HepG2 (cell line): ENCODE results near the gene PIK3IP1. TPM values are rescaled to one million over a fixed set of nuclear protein-coding genes. Genes with fewer than 3 reads are reported as not detected.

Experiments used
- ARHGAP35 ChIP-seq: sonication (generic); formaldehyde crosslinking; IDR thresholded peaks from 2 replicates; pipeline ENCODE4 v1.9.0; 2022; ENCODE audit warnings: mild to moderate bottlenecking, inconsistent platforms, moderate library complexity, missing genetic modification reagents, borderline replicate concordance
- FOXA3 ChIP-seq: IDR thresholded peaks from 2 replicates; pipeline ENCODE4 v1.6.1; 2016; ENCODE audit warnings: missing genetic modification reagents, missing compliant biosample characterization
- MLXIP ChIP-seq: sonication (generic); formaldehyde crosslinking; IDR thresholded peaks from 2 replicates; pipeline ENCODE4 v1.9.0; 2021; ENCODE audit warnings: missing genetic modification reagents, borderline replicate concordance
- PAF1 ChIP-seq: IDR thresholded peaks from 2 replicates; pipeline ENCODE4 v1.6.1; 2016; ENCODE audit warnings: missing genetic modification reagents, missing compliant biosample characterization
- POLR2G ChIP-seq: fragments of 200-400 bp; formaldehyde crosslinking; IDR thresholded peaks from 2 replicates; pipeline ENCODE4 v1.6.1; 2018; ENCODE audit warnings: mild to moderate bottlenecking, low read depth, low read length, moderate library complexity
- PRMT3 ChIP-seq: sonication (generic); formaldehyde crosslinking; IDR thresholded peaks from 2 replicates; pipeline ENCODE4 v1.8.1; 2022; ENCODE audit warnings: low read depth, mild to moderate bottlenecking, moderate library complexity, missing genetic modification reagents, borderline replicate concordance
- RBM22 ChIP-seq: fragments of 200-400 bp; formaldehyde crosslinking; optimal IDR thresholded peaks from 2 replicates; pipeline ENCODE3; 2017; ENCODE audit warnings: mild to moderate bottlenecking, low read length, moderate library complexity
- SAFB2 ChIP-seq: sonication (generic); formaldehyde crosslinking; IDR thresholded peaks from 2 replicates; pipeline ENCODE4 v1.5.1; 2020; ENCODE audit warnings: missing genetic modification reagents, low read depth, mild to moderate bottlenecking, borderline replicate concordance
- TBX3 ChIP-seq: fragments of 450-650 bp; IDR thresholded peaks from 2 replicates; pipeline ENCODE4 v1.6.1; 2017; ENCODE audit warnings: antibody characterized with exemption, mild to moderate bottlenecking, inconsistent platforms, borderline replicate concordance
- TCF7L2 ChIP-seq: IDR thresholded peaks from 2 replicates; pipeline ENCODE4 v1.6.1; 2011; ENCODE audit warnings: mild to moderate bottlenecking, low read depth, low read length, moderate library complexity
- ZNF124 ChIP-seq: sonication (generic); formaldehyde crosslinking; IDR thresholded peaks from 2 replicates; pipeline ENCODE4 v1.4.0; 2020; ENCODE audit warnings: missing genetic modification reagents
- ZSCAN30 ChIP-seq: sonication (generic); formaldehyde crosslinking; IDR thresholded peaks from 2 replicates; pipeline ENCODE4 v1.5.0; 2020; ENCODE audit warnings: mild to moderate bottlenecking, missing genetic modification reagents
- polyA plus RNA-seq, 8 experiments: library from polyadenylated mRNA; depleted of rRNA in 3 of 8; stranded (reverse) in 7 of 8; unstranded in 1 of 8; fragments of >200 nt; fragmentation: Illumina TruSeq in 4 of 8; extraction: Trizol in 4 of 8; gene quantifications; 2 replicates each; pipeline versions ENCODE4 v1.2.1 to v1.2.3, GENCODE V29; 2011 to 2016; ENCODE audit warnings: low read depth in 4 of 8, missing spikeins in 1 of 8, mixed read lengths in 1 of 8; ENCODE audit not compliant: insufficient read depth in 1 of 8
- total RNA-seq, 5 experiments: library from RNA; depleted of rRNA; stranded (reverse); fragments of >200 nt; fragmentation: Illumina TruSeq; extraction: Trizol; gene quantifications; 2 replicates each; pipeline ENCODE4 v1.2.3, GENCODE V29; 2016; ENCODE audit warnings: low read depth in 1 of 5
- TF ChIP-seq, protein P1 (sequence below): IDR thresholded peaks from 2 replicates; pipeline ENCODE4 v1.6.1; 2016; ENCODE audit warnings: low read depth, control low read depth
- TF ChIP-seq, protein P2 (sequence below): sonication (generic); formaldehyde crosslinking; IDR thresholded peaks from 2 replicates; pipeline ENCODE4 v1.4.0; 2020; ENCODE audit warnings: mild to moderate bottlenecking, missing genetic modification reagents
- TF ChIP-seq, protein P3 (sequence below), 2 experiments: sonication (generic) in 1 of 2; formaldehyde crosslinking in 1 of 2; IDR thresholded peaks; 2 replicates each; pipeline versions ENCODE4 v1.4.0 to v1.6.1; 2018 to 2020; ENCODE audit warnings: missing genetic modification reagents in 2 of 2, borderline replicate concordance in 1 of 2, low read depth in 1 of 2, mild to moderate bottlenecking in 1 of 2, missing biosample characterization in 1 of 2
- TF ChIP-seq, protein P4 (sequence below): sonication (generic); formaldehyde crosslinking; conservative IDR thresholded peaks from 2 replicates; pipeline ENCODE4 v1.4.0; 2020; ENCODE audit warnings: missing genetic modification reagents

The PIK3IP1 gene
- total and polyA plus RNA-seq, 2 of the 13 experiments (the other 11 are each of a cell fraction or from before 2014, with no cell fraction given): 1.3 to 2.5 TPM

- TF ChIP-seq, protein P1, sequence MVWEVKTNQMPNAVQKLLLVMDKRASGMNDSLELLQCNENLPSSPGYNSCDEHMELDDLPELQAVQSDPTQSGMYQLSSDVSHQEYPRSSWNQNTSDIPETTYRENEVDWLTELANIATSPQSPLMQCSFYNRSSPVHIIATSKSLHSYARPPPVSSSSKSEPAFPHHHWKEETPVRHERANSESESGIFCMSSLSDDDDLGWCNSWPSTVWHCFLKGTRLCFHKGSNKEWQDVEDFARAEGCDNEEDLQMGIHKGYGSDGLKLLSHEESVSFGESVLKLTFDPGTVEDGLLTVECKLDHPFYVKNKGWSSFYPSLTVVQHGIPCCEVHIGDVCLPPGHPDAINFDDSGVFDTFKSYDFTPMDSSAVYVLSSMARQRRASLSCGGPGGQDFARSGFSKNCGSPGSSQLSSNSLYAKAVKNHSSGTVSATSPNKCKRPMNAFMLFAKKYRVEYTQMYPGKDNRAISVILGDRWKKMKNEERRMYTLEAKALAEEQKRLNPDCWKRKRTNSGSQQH (CRISPR knock-in tag): 0 out of 2 replicates have a peak, but pooled peaks have one; percentile 38
- no peak for TF ChIP-seq ZSCAN30 (CRISPR knock-in tag)
- no peak for TF ChIP-seq RBM22
- peak; percentile 80; the same call in 1 of the 2 replicates for TF ChIP-seq SAFB2 (CRISPR knock-in tag)
- peak; percentile 63 for TF ChIP-seq POLR2G
- peak; percentile 94 for TF ChIP-seq ARHGAP35 (CRISPR knock-in tag)
- peak; percentile 63; the same call in 1 of the 2 replicates for TF ChIP-seq TBX3
- TF ChIP-seq TCF7L2: no peak
- TF ChIP-seq, protein P2, sequence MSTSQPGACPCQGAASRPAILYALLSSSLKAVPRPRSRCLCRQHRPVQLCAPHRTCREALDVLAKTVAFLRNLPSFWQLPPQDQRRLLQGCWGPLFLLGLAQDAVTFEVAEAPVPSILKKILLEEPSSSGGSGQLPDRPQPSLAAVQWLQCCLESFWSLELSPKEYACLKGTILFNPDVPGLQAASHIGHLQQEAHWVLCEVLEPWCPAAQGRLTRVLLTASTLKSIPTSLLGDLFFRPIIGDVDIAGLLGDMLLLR (CRISPR knock-in tag): peak; percentile 96
- TF ChIP-seq, protein P3, sequence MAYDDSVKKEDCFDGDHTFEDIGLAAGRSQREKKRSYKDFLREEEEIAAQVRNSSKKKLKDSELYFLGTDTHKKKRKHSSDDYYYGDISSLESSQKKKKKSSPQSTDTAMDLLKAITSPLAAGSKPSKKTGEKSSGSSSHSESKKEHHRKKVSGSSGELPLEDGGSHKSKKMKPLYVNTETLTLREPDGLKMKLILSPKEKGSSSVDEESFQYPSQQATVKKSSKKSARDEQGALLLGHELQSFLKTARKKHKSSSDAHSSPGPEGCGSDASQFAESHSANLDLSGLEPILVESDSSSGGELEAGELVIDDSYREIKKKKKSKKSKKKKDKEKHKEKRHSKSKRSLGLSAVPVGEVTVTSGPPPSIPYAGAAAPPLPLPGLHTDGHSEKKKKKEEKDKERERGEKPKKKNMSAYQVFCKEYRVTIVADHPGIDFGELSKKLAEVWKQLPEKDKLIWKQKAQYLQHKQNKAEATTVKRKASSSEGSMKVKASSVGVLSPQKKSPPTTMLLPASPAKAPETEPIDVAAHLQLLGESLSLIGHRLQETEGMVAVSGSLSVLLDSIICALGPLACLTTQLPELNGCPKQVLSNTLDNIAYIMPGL (CRISPR knock-in tag; IDR thresholded peaks at IDR 0.05; ENCODE audit: borderline replicate concordance in 1 of 2, low read depth in 1 of 2): peak; percentile 51 to 66; a peak in 3 of 4 replicates
- TF ChIP-seq MLXIP (CRISPR knock-in tag): peak; percentile 85; the same call in 1 of the 2 replicates
- no peak for TF ChIP-seq PRMT3 (CRISPR knock-in tag)
- TF ChIP-seq ZNF124 (CRISPR knock-in tag): no peak
- no peak for TF ChIP-seq PAF1 (CRISPR knock-in tag)
- peak; percentile 88 for TF ChIP-seq FOXA3 (CRISPR knock-in tag)
- TF ChIP-seq, protein P4, sequence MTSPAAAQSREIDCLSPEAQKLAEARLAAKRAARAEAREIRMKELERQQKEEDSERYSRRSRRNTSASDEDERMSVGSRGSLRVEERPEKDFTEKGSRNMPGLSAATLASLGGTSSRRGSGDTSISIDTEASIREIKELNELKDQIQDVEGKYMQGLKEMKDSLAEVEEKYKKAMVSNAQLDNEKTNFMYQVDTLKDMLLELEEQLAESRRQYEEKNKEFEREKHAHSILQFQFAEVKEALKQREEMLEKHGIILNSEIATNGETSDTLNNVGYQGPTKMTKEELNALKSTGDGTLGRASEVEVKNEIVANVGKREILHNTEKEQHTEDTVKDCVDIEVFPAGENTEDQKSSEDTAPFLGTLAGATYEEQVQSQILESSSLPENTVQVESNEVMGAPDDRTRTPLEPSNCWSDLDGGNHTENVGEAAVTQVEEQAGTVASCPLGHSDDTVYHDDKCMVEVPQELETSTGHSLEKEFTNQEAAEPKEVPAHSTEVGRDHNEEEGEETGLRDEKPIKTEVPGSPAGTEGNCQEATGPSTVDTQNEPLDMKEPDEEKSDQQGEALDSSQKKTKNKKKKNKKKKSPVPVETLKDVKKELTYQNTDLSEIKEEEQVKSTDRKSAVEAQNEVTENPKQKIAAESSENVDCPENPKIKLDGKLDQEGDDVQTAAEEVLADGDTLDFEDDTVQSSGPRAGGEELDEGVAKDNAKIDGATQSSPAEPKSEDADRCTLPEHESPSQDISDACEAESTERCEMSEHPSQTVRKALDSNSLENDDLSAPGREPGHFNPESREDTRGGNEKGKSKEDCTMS (CRISPR knock-in tag): no peak
Measured at GRCh38 chr22:31290494-31291471, 1.5 kb downstream of the PIK3IP1 start (continued).
